HepG2 (cell line): ENCODE data around the gene B3GNT8. TPM values are rescaled to one million over a fixed set of nuclear protein-coding genes. Genes with fewer than 3 reads are reported as not detected.

Experiments used
- ATAC-seq: fragments of 200-7000 bp; cut with Tn5 transposase; 3 replicates; pipeline ENCODE4 v1.9.1; 2020; ENCODE audit warnings: mild to moderate bottlenecking, moderate library complexity
- BruUV-seq: library from RNA; stranded (reverse); fragments of 400-500 nt; replicated peaks from 2 replicates; lab custom pipeline; 2021; lab: Mats Ljungman, UMichigan
- CTCF ChIA-PET: fragments of 300-600 bp; formaldehyde crosslinking; extraction: SDS; loops from one replicate; lab custom pipeline; 2021; ENCODE audit warnings: low total read pairs, inconsistent platforms, low intra/inter-chr PET ratio; lab: Yijun Ruan, JAX
- POLR2A ChIA-PET: fragments of 350-600 bp; sonication (Branson Sonifier 250); formaldehyde crosslinking; loops from one replicate; lab custom pipeline; 2020; ENCODE audit warnings: antibody characterized with exemption, inconsistent platforms; lab: Yijun Ruan, JAX
- DNase-seq: peaks from one replicate; pipeline ENCODE4 v3.0.0-alpha.2; 2015; ENCODE audit warnings: low spot score
- FAIRE-seq: peaks from 3 replicates; lab custom pipeline; 2011; peaks lifted over from hg19 to GRCh38; lab: Jason Lieb, UNC
- H2AFZ ChIP-seq: one replicate; pipeline ENCODE4 v1.6.1; 2011; ENCODE audit warnings: low read length, inconsistent platforms
- H3K27ac ChIP-seq: fragments of 300-600 bp; 3 replicates; pipeline ENCODE4 v1.8.0; 2011; ENCODE audit warnings: mixed run types, mild to moderate bottlenecking, mixed read lengths, low read length, inconsistent platforms; ENCODE audit not compliant: insufficient read depth; ENCODE audit errors: extremely low read length
- H3K27me3 ChIP-seq, 2 experiments: fragments of 200-600 bp in 1 of 2; 2 replicates in 1 of 2; 3 replicates in 1 of 2; pipeline versions ENCODE4 v1.6.0 to v1.8.0; 2011; ENCODE audit warnings: low read length in 2 of 2, mild to moderate bottlenecking in 2 of 2, moderate library complexity in 2 of 2, inconsistent platforms in 1 of 2; ENCODE audit not compliant: insufficient read depth in 2 of 2, control insufficient read depth in 1 of 2
- H3K36me3 ChIP-seq, 2 experiments: fragments of 200-600 bp in 1 of 2; replicated peaks in 1 of 2; 2 replicates in 1 of 2; 3 replicates in 1 of 2; pipeline versions ENCODE4 v1.5.1 to v1.8.0; 2011; ENCODE audit warnings: low read length in 2 of 2, inconsistent platforms in 1 of 2; ENCODE audit not compliant: insufficient read depth in 2 of 2, control insufficient read depth in 1 of 2
- H3K4me1 ChIP-seq: 2 replicates; pipeline ENCODE4 v1.5.1; 2012; ENCODE audit warnings: low read length, inconsistent platforms; ENCODE audit not compliant: insufficient read depth
- H3K4me2 ChIP-seq: 2 replicates; pipeline ENCODE4 v1.6.0; 2011; ENCODE audit warnings: low read depth, low read length, inconsistent platforms
- H3K4me3 ChIP-seq, 3 experiments: fragments of 200-600 bp in 1 of 3; sonication (generic), shearing (Covaris generic) in 1 of 3; replicated peaks in 1 of 3; 2 replicates each; pipeline ENCODE4 v1.5.1; 2011 to 2016; ENCODE audit warnings: low read length in 3 of 3, inconsistent platforms in 2 of 3, low read depth in 2 of 3, mild to moderate bottlenecking in 2 of 3, control low read depth in 1 of 3, mixed read lengths in 1 of 3; ENCODE audit not compliant: insufficient read depth in 1 of 3
- H3K79me2 ChIP-seq: one replicate; pipeline ENCODE4 v1.6.1; 2011; ENCODE audit warnings: low read length, inconsistent platforms; ENCODE audit not compliant: insufficient read depth
- H3K9ac ChIP-seq: 2 replicates; pipeline ENCODE4 v1.6.0; 2011; ENCODE audit warnings: mild to moderate bottlenecking, low read depth, low read length, inconsistent platforms; ENCODE audit not compliant: insufficient read depth
- H3K9me3 ChIP-seq: 2 replicates; pipeline ENCODE4 v1.5.1; 2012; ENCODE audit warnings: mild to moderate bottlenecking, low read length
- H4K20me1 ChIP-seq: 2 replicates; pipeline ENCODE4 v1.6.0; 2011; ENCODE audit warnings: inconsistent platforms, mild to moderate bottlenecking, low read length, moderate library complexity; ENCODE audit not compliant: insufficient read depth
- DMAP1 ChIP-seq: IDR thresholded peaks from 2 replicates; pipeline ENCODE4 v1.6.1; 2016
- HMGA1 ChIP-seq: sonication (generic); formaldehyde crosslinking; conservative IDR thresholded peaks from 2 replicates; pipeline ENCODE4 v1.4.0; 2020; ENCODE audit warnings: missing genetic modification reagents
- KDM5A ChIP-seq: fragments of 200-600 bp; sonication (generic); IDR thresholded peaks from 2 replicates; pipeline ENCODE4 v1.7.0; 2018; ENCODE audit warnings: antibody characterized with exemption, mild to moderate bottlenecking, low read length, borderline replicate concordance
- RBFOX2 ChIP-seq: fragments of 200-400 bp; formaldehyde crosslinking; IDR thresholded peaks from 2 replicates; pipeline ENCODE4 v1.6.1; 2017; ENCODE audit warnings: low read depth, mild to moderate bottlenecking, low read length
- RFX1 ChIP-seq: fragments of 450-650 bp; IDR thresholded peaks from 2 replicates; pipeline ENCODE4 v1.6.1; 2017
- SMAD9 ChIP-seq: sonication (generic); formaldehyde crosslinking; IDR thresholded peaks from 2 replicates; pipeline ENCODE4 v1.5.1; 2020; ENCODE audit warnings: mild to moderate bottlenecking, missing genetic modification reagents
- SP1 ChIP-seq, 2 experiments: fragments of 450-650 bp in 1 of 2; sonication (generic) in 1 of 2; formaldehyde crosslinking in 1 of 2; IDR thresholded peaks; 2 replicates each; pipeline versions ENCODE4 v1.4.0 to v1.6.1; 2016 to 2020; ENCODE audit warnings: missing genetic modification reagents in 1 of 2
- TARDBP ChIP-seq: sonication (generic); formaldehyde crosslinking; IDR thresholded peaks from 2 replicates; pipeline ENCODE4 v1.8.0; 2022; ENCODE audit warnings: mild to moderate bottlenecking, missing genetic modification reagents
- WGBS: methylation state at CpG from one replicate; pipeline ENCODE4 v1.1.6; 2017; ENCODE audit warnings: low lambda C conversion rate; 5-methylcytosine and 5-hydroxymethylcytosine counted together
- in situ Hi-C: cut with HindIII; loops from 2 replicates; pipeline ENCODE4 v1.10.0; 2017; ENCODE audit warnings: low pct_unique_long_range_greater_than_20kb; ENCODE audit not compliant: extremely low pct_ligation_motif_present
- intact Hi-C: fragments of 100-400 bp; cut with micrococcal nuclease; formaldehyde crosslinking; loops from one replicate; pipeline ENCODE4 v1.10.0; 2022; ENCODE audit not compliant: unreplicated experiment
- polyA plus RNA-seq, 8 experiments: library from polyadenylated mRNA; depleted of rRNA in 3 of 8; stranded (reverse) in 7 of 8; unstranded in 1 of 8; fragments of >200 nt; fragmentation: Illumina TruSeq in 4 of 8; extraction: Trizol in 4 of 8; gene quantifications; 2 replicates each; pipeline versions ENCODE4 v1.2.1 to v1.2.3, GENCODE V29; 2011 to 2016; ENCODE audit warnings: low read depth in 4 of 8, missing spikeins in 1 of 8, mixed read lengths in 1 of 8; ENCODE audit not compliant: insufficient read depth in 1 of 8
- total RNA-seq, 5 experiments: library from RNA; depleted of rRNA; stranded (reverse); fragments of >200 nt; fragmentation: Illumina TruSeq; extraction: Trizol; gene quantifications; 2 replicates each; pipeline ENCODE4 v1.2.3, GENCODE V29; 2016; ENCODE audit warnings: low read depth in 1 of 5
- TF ChIP-seq, protein P1 (sequence below): fragments of 450-650 bp; IDR thresholded peaks from 2 replicates; pipeline ENCODE4 v1.6.1; 2016
- TF ChIP-seq, protein P2 (sequence below): sonication (generic); formaldehyde crosslinking; IDR thresholded peaks from 2 replicates; pipeline ENCODE4 v1.8.0; 2022; ENCODE audit warnings: mild to moderate bottlenecking, missing genetic modification reagents, borderline replicate concordance

Gene B3GNT8
- total and polyA plus RNA-seq, 2 of the 13 experiments (the other 11 are each of a cell fraction or from before 2014, with no cell fraction given) = 0.26 to 1.9 TPM

DNA sequence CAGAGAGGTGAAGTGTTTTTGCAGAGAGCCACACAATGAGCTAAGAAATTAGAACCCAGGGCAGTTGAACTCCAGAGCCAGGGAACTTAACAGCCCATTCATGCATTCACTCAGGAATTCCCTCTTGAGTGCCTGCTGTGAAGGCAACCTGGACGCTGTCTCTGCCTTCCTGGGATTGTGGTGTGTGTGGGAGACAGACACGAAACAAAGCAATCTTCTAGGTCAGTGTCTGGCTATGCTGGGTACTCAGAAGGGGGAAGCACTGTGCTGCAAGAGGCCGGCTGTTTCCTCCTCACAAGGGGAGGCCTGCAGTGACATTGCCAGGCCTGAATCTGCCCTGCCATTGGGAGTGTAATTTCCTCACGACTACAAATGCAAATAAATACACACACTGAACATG is 19.9 kb downstream of the B3GNT8 start:
- intact Hi-C loops (no loop called here), in situ Hi-C loops (no loop called here)
- no TSS peak for BruUV-seq
- FAIRE-seq = no peak
- Histone ChIP-seq H3K79me2 (no peaks in the 10 kb centered on the region), H3K27me3 (no peaks in the 10 kb centered on the region), H3K4me3 (no peak overlapping the region), H3K4me1 (peaks cover 23% of the 10 kb centered on the region), H2AFZ (no peak overlapping the region), H3K9ac (no peak overlapping the region), H3K36me3 (peaks cover 0 to 2% of the 10 kb centered on the region in 2 experiments; a peak in 3 of 5 replicates), H3K4me2 (no peak overlapping the region), H3K9me3 (no peaks in the 10 kb centered on the region), H4K20me1 (no peaks in the 10 kb centered on the region), H3K27ac (no peak overlapping the region)
- ATAC-seq = no peak
- WGBS = 61% methylated on average over 2 of the region's 4 CpGs
- ChIA-PET POLR2A (no interaction called here), CTCF (no interaction called here)
- TF ChIP-seq, protein P1, sequence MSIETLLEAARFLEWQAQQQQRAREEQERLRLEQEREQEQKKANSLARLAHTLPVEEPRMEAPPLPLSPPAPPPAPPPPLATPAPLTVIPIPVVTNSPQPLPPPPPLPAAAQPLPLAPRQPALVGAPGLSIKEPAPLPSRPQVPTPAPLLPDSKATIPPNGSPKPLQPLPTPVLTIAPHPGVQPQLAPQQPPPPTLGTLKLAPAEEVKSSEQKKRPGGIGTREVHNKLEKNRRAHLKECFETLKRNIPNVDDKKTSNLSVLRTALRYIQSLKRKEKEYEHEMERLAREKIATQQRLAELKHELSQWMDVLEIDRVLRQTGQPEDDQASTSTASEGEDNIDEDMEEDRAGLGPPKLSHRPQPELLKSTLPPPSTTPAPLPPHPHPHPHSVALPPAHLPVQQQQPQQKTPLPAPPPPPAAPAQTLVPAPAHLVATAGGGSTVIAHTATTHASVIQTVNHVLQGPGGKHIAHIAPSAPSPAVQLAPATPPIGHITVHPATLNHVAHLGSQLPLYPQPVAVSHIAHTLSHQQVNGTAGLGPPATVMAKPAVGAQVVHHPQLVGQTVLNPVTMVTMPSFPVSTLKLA = no peak
- TF ChIP-seq, protein P2, sequence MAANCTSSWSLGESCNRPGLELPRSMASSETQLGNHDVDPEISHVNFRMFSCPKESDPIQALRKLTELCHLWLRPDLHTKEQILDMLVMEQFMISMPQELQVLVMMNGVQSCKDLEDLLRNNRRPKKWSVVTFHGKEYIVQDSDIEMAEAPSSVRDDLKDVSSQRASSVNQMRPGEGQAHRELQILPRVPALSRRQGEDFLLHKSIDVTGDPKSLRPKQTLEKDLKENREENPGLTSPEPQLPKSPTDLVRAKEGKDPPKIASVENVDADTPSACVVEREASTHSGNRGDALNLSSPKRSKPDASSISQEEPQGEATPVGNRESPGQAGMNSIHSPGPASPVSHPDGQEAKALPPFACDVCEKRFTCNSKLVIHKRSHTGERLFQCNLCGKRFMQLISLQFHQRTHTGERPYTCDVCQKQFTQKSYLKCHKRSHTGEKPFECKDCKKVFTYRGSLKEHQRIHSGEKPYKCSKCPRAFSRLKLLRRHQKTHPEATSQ (CRISPR knock-in tag) = no peak
- DNase-seq = no peak

DNA sequence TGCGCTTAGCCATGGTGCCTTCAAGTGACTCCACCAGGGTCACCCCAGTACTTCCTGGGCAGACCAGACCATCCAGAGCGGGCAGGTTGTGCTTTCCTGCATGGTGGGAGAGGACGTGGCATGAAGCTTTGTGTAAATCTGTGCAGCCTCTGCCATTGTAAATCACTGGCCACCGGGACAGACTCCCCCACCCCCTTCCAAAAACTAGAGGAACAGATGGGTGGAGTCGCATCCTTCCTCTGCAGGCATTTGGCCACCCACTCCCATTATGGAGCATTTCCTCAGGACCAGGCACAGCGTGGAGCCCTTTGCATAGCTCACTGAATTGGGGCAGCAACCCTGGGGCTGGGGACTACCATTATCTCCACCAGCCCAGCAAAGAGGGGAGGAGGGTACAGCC is 21.4 kb downstream of the B3GNT8 start:
- ChIA-PET POLR2A (interaction anchor here (0.9 kb wide), 1 partner anchor 42 kb away, joined by 3 read pairs; the partner anchor contains the start of gene B9D2), CTCF (no interaction called here)
- H3K27ac ChIP-seq = no peak overlapping the region
- H3K4me3 ChIP-seq = no peak overlapping the region
- H3K4me1 ChIP-seq = peaks cover 23% of the 10 kb centered on the region
- H3K4me2 ChIP-seq = no peak overlapping the region
- BruUV-seq = no TSS peak
- no peak overlapping the region for H3K9ac ChIP-seq
- H3K9me3 ChIP-seq = no peaks in the 10 kb centered on the region
- in situ Hi-C loops (no loop called here), intact Hi-C loops (no loop called here)
- no peaks in the 10 kb centered on the region for H4K20me1 ChIP-seq
- H3K27me3 ChIP-seq = no peaks in the 10 kb centered on the region
- 100% methylated on average over 1 of the region's 6 CpGs for WGBS
- TF ChIP-seq TARDBP (CRISPR knock-in tag) = no peak
- no peak for TF ChIP-seq HMGA1 (CRISPR knock-in tag)
- TF ChIP-seq DMAP1 (CRISPR knock-in tag) = no peak
- TF ChIP-seq KDM5A = no peak
- no peak for TF ChIP-seq SMAD9
- no peak for TF ChIP-seq SP1 (IDR thresholded peaks at IDR 0.05)
- TF ChIP-seq SP1 (CRISPR knock-in tag; IDR thresholded peaks at IDR 0.05) = no peak
- TF ChIP-seq RFX1 = no peak
- no peak for TF ChIP-seq RBFOX2
- DNase-seq = no peak
- H3K79me2 ChIP-seq = no peaks in the 10 kb centered on the region
- no peak overlapping the region for H2AFZ ChIP-seq
- FAIRE-seq = no peak
- H3K36me3 ChIP-seq = no peaks in the 10 kb centered on the region
- no peak for ATAC-seq
